Karpas-422 (cell line): ENCODE measurements around the gene APP. TPM values are rescaled to one million over a fixed set of nuclear protein-coding genes. Genes with fewer than 3 reads are reported as not detected.

Experiments
- DNase-seq: peaks from one replicate; pipeline ENCODE4 v3.0.0-alpha.2; 2015
- H2AFZ ChIP-seq: fragments of 200-600 bp; sonication (generic); 2 replicates; pipeline ENCODE4 v1.6.1; 2014; ENCODE audit warnings: antibody characterized with exemption, low read length, mixed read lengths
- H3K27ac ChIP-seq: fragments of 200-600 bp; sonication (generic); 2 replicates; pipeline ENCODE4 v1.5.1; 2014; ENCODE audit warnings: mild to moderate bottlenecking, low read length, moderate library complexity
- H3K27me3 ChIP-seq: fragments of 200-600 bp; sonication (generic); 2 replicates; pipeline ENCODE4 v1.6.1; 2014; ENCODE audit warnings: low read length, mixed read lengths
- H3K36me3 ChIP-seq: fragments of 200-600 bp; sonication (generic); 2 replicates; pipeline ENCODE4 v1.6.1; 2014; ENCODE audit warnings: low read length, mixed read lengths; ENCODE audit not compliant: insufficient read depth
- H3K4me1 ChIP-seq: fragments of 200-600 bp; sonication (generic); 2 replicates; pipeline ENCODE4 v1.6.1; 2014; ENCODE audit warnings: mild to moderate bottlenecking, low read length, mixed read lengths
- H3K4me2 ChIP-seq: fragments of 200-600 bp; sonication (generic); 2 replicates; pipeline ENCODE4 v1.6.1; 2014; ENCODE audit warnings: low read length, low read depth, mild to moderate bottlenecking; ENCODE audit not compliant: poor library complexity, severe bottlenecking
- H3K4me3 ChIP-seq: fragments of 200-600 bp; sonication (generic); 2 replicates; pipeline ENCODE4 v1.5.1; 2014; ENCODE audit warnings: mild to moderate bottlenecking, antibody characterized with exemption, low read length, mixed read lengths
- H3K79me2 ChIP-seq: fragments of 200-600 bp; sonication (generic); 2 replicates; pipeline ENCODE4 v1.6.1; 2014; ENCODE audit warnings: mild to moderate bottlenecking, low read length, mixed read lengths
- H3K9ac ChIP-seq: fragments of 200-600 bp; sonication (generic); 2 replicates; pipeline ENCODE4 v1.6.0; 2014; ENCODE audit warnings: low read length
- H3K9me2 ChIP-seq: fragments of 200-600 bp; sonication (generic), shearing (Covaris generic); replicated peaks from 2 replicates; pipeline ENCODE4 v1.6.0; 2014; ENCODE audit warnings: mild to moderate bottlenecking, low read length, moderate library complexity; ENCODE audit not compliant: insufficient read depth
- H3K9me3 ChIP-seq: fragments of 300-700, 200-600 bp; sonication (generic); 2 replicates; pipeline ENCODE4 v1.6.1; 2014; ENCODE audit warnings: low read length, mixed read lengths
- H4K20me1 ChIP-seq: fragments of 200-600 bp; sonication (generic); 2 replicates; pipeline ENCODE4 v1.6.1; 2014; ENCODE audit warnings: mild to moderate bottlenecking, antibody characterized with exemption, low read length, low read depth; ENCODE audit not compliant: insufficient read depth
- total RNA-seq: library from RNA; depleted of rRNA; stranded (reverse); fragments of >200 nt; shearing (Covaris generic); gene quantifications from 2 replicates; pipeline ENCODE4 v1.2.3, GENCODE V29; 2014; ENCODE audit warnings: low replicate concordance

The APP gene
- total RNA-seq, 1 experiment from 2014 or later = not detected

- Histone ChIP-seq H3K9ac (no peak overlapping the region), H2AFZ (no peak overlapping the region), H3K27me3 (no peaks in the 10 kb centered on the region), H3K4me2 (no peak overlapping the region), H4K20me1 (no peaks in the 10 kb centered on the region), H3K36me3 (no peaks in the 10 kb centered on the region), H3K4me1 (no peaks in the 10 kb centered on the region), H3K27ac (no peak overlapping the region), H3K9me2 (no peaks in the 10 kb centered on the region), H3K4me3 (no peak overlapping the region), H3K9me3 (no peaks in the 10 kb centered on the region), H3K79me2 (no peaks in the 10 kb centered on the region)
- no peak for DNase-seq
Observed at GRCh38 chr21:25870084-25870483, 300.5 kb downstream of the APP start.

DNA sequence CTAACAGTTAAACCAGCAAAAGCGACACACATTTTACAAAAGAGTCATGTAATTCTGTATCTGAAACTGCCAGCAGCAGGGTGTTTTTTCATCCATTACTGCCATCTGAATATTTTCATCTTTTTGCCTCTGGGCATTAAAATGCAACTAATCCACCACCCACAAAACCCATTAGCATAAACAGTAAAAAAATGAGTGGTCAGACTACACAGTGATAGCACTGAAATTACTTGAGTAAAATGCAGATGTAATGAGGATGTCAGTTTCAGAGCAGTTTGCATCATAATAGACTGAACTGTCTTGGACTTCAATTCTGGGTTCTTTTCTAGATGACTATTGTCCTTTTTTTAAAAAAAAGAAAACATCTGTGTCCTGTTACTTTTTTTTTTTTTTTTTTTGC, 303.5 kb downstream of the APP start:
- no peak overlapping the region for H3K4me2 ChIP-seq
- no peak overlapping the region for H2AFZ ChIP-seq
- H3K9me2 ChIP-seq = no peaks in the 10 kb centered on the region
- no peak overlapping the region for H3K4me3 ChIP-seq
- no peaks in the 10 kb centered on the region for H3K79me2 ChIP-seq
- H3K9ac ChIP-seq = no peak overlapping the region
- H3K27ac ChIP-seq = no peak overlapping the region
- no peak for DNase-seq
- H3K27me3 ChIP-seq = no peaks in the 10 kb centered on the region
- no peaks in the 10 kb centered on the region for H3K36me3 ChIP-seq
- no peaks in the 10 kb centered on the region for H4K20me1 ChIP-seq
- H3K4me1 ChIP-seq = no peaks in the 10 kb centered on the region
- no peaks in the 10 kb centered on the region for H3K9me3 ChIP-seq

DNA sequence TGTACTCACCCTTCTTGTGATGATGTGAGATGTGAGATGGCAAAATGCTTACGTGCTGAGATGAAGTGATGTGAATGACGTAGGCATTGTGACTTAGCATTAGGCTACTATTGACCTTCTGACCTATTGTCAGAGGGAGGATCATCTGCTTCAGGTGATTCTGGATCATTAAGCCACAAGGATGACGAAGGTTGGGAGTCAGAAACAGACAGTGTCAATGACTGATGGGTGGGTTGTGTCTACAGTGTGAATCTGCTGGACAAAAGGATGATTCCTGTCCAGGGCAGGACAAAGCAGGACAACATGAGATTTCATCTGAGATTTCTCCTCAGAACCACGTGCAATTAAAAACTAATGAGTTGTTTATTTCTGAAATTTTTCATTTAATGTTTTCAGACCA, 306.8 kb downstream of the APP start:
- H3K4me1 ChIP-seq = no peaks in the 10 kb centered on the region
- no peak overlapping the region for H3K9ac ChIP-seq
- H3K27me3 ChIP-seq = no peaks in the 10 kb centered on the region
- no peaks in the 10 kb centered on the region for H3K9me2 ChIP-seq
- H3K4me3 ChIP-seq = no peak overlapping the region
- H2AFZ ChIP-seq = no peak overlapping the region
- H3K36me3 ChIP-seq = no peaks in the 10 kb centered on the region
- H3K27ac ChIP-seq = no peak overlapping the region
- H3K79me2 ChIP-seq = no peaks in the 10 kb centered on the region
- no peaks in the 10 kb centered on the region for H4K20me1 ChIP-seq
- no peak for DNase-seq
- no peaks in the 10 kb centered on the region for H3K9me3 ChIP-seq
- no peak overlapping the region for H3K4me2 ChIP-seq

DNA sequence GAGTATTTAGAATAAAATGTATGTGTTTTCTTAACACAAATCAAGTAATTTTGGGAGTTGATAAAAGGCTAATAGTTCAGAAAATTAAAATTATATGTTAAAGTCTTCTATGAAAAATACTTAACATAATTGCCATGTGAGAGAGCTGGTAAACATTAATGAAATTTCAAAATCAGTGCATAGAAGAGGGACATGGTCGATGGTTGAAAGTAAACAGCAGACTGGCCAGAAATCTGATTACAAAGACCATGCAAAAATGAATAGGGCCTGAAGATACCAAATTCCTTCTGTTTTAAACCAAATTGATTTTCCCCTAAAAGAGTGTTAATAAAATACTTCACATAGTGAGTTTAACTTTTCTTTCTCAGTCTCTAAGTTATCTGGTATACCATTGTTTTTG, 307.5 kb downstream of the APP start:
- no peak overlapping the region for H3K27ac ChIP-seq
- no peaks in the 10 kb centered on the region for H4K20me1 ChIP-seq
- H3K27me3 ChIP-seq = no peaks in the 10 kb centered on the region
- H3K4me3 ChIP-seq = no peak overlapping the region
- H3K4me2 ChIP-seq = no peak overlapping the region
- no peak overlapping the region for H3K9ac ChIP-seq
- H3K36me3 ChIP-seq = no peaks in the 10 kb centered on the region
- H3K9me2 ChIP-seq = no peaks in the 10 kb centered on the region
- H3K9me3 ChIP-seq = no peaks in the 10 kb centered on the region
- H3K4me1 ChIP-seq = no peaks in the 10 kb centered on the region
- no peaks in the 10 kb centered on the region for H3K79me2 ChIP-seq
- no peak for DNase-seq
- H2AFZ ChIP-seq = no peak overlapping the region

DNA sequence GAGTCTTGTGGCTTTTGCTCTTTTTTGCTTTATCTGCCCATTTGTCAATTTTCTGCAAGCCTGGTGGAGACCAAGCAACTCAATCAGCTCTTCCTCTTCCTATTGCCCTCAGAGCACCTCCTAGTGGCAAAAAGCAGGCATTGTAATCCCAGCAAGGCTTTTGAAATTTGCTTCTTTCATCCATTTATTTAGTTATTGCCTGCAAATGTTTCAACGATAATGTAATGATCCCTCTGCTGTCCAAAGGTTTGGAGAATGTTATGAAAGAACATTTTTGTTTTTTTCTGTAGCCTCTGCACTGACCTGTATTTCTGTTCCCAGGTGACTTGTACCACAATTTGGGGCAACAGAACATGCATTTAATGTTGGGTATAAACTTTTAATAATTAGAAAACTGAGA, 308.0 kb downstream of the APP start:
- H3K4me2 ChIP-seq = no peak overlapping the region
- DNase-seq = peak; percentile 84

DNA sequence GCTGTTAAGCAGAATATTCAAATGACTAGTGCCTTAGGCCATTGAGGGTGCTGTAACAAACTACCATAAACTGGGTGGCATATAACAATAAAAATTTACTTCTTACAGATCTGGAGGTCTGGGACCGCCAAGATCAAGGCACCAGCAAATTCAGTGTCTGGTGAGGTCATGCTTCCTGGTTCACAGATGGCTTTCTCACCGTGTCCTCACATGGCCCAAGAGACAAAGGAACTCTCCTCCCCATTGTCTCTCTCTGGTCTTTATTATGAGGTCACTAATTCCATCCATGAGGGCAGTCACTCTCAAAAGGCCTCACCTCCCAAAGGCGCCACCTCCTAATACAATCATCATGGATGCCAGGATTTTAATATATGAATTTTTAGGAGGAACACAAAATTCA, 308.5 kb downstream of the APP start:
- H3K9ac ChIP-seq = no peak overlapping the region
- no peaks in the 10 kb centered on the region for H3K4me1 ChIP-seq
- no peaks in the 10 kb centered on the region for H3K36me3 ChIP-seq
- no peaks in the 10 kb centered on the region for H3K9me3 ChIP-seq
- H3K4me3 ChIP-seq = no peak overlapping the region
- no peaks in the 10 kb centered on the region for H3K79me2 ChIP-seq
- no peak for DNase-seq
- no peak overlapping the region for H3K27ac ChIP-seq
- no peaks in the 10 kb centered on the region for H3K9me2 ChIP-seq
- H4K20me1 ChIP-seq = no peaks in the 10 kb centered on the region
- no peak overlapping the region for H2AFZ ChIP-seq
- no peaks in the 10 kb centered on the region for H3K27me3 ChIP-seq
- H3K4me2 ChIP-seq = no peak overlapping the region

More for the DNA sequence above, 308.0 kb downstream of the APP start:
- H3K9me2 ChIP-seq = no peaks in the 10 kb centered on the region
- no peak overlapping the region for H3K27ac ChIP-seq
- H4K20me1 ChIP-seq = no peaks in the 10 kb centered on the region
- no peaks in the 10 kb centered on the region for H3K79me2 ChIP-seq
- H3K4me3 ChIP-seq = no peak overlapping the region
- no peaks in the 10 kb centered on the region for H3K9me3 ChIP-seq
- no peaks in the 10 kb centered on the region for H3K36me3 ChIP-seq
- H3K27me3 ChIP-seq = no peaks in the 10 kb centered on the region
- no peak overlapping the region for H2AFZ ChIP-seq
- H3K9ac ChIP-seq = no peak overlapping the region
- no peaks in the 10 kb centered on the region for H3K4me1 ChIP-seq

GRCh38 chr21:25859235-25859929, 311.2 kb downstream of the APP start:
- H4K20me1 ChIP-seq = no peaks in the 10 kb centered on the region
- no peaks in the 10 kb centered on the region for H3K4me1 ChIP-seq
- H3K4me3 ChIP-seq = no peak overlapping the region
- no peaks in the 10 kb centered on the region for H3K27me3 ChIP-seq
- no peak for DNase-seq
- no peak overlapping the region for H3K4me2 ChIP-seq
- no peaks in the 10 kb centered on the region for H3K79me2 ChIP-seq
- no peaks in the 10 kb centered on the region for H3K36me3 ChIP-seq
- H3K9ac ChIP-seq = no peak overlapping the region
- no peaks in the 10 kb centered on the region for H3K9me2 ChIP-seq
- no peaks in the 10 kb centered on the region for H3K9me3 ChIP-seq
- H2AFZ ChIP-seq = no peak overlapping the region
- H3K27ac ChIP-seq = no peak overlapping the region

DNA sequence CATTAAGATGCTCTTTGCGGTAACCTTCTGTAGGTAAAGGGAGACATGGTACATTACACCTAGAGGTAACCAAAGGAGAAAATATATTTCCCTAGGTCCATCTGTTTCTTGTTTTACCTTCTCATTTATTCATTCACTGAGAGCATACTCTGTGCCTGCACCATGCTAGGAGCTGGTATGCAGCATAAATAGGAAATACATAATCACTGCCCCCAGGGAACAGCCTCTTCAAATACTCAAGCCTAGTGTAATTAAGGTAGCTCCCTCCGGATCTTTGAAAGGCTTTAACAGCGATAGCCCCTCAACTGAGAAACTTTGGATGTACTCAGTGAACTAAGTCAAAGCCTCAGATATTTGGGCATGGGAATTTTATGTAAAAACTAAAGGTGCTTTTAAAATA, 312.2 kb downstream of the APP start:
- Histone ChIP-seq H3K4me1 (no peaks in the 10 kb centered on the region), H3K4me3 (no peak overlapping the region), H3K79me2 (no peaks in the 10 kb centered on the region), H3K9me3 (no peaks in the 10 kb centered on the region), H2AFZ (no peak overlapping the region), H3K27me3 (no peaks in the 10 kb centered on the region), H3K9ac (no peak overlapping the region), H3K27ac (no peak overlapping the region), H3K4me2 (no peak overlapping the region), H3K36me3 (no peaks in the 10 kb centered on the region), H3K9me2 (no peaks in the 10 kb centered on the region), H4K20me1 (no peaks in the 10 kb centered on the region)
- DNase-seq = no peak
